Spinal cord (tissue), 10 donors: ENCODE data around the gene ATP6V1F. TPM values are rescaled to one million over a fixed set of nuclear protein-coding genes. Genes with fewer than 3 reads are reported as not detected.
A peak's percentile ranks its signal among the peaks of the same experiment; 100 is the strongest.

Source experiments
- DNase-seq, 6 donors: peaks; one replicate each; pipeline versions ENCODE4 v3.0.0 to v3.0.0-alpha.2; 2013 to 2015; ENCODE audit warnings: low spot score in 6 of 6, low read depth in 4 of 6
- H3K27ac ChIP-seq: one replicate; pipeline ENCODE4 v1.5.1; 2013; ENCODE audit warnings: low read depth, low read length, control low read depth
- H3K27me3 ChIP-seq: one replicate; pipeline ENCODE4 v1.6.1; 2013; ENCODE audit warnings: low read length; ENCODE audit not compliant: control insufficient read depth, insufficient read depth
- H3K36me3 ChIP-seq: one replicate; pipeline ENCODE4 v1.6.1; 2013; ENCODE audit warnings: low read length; ENCODE audit not compliant: control insufficient read depth, insufficient read depth
- H3K4me1 ChIP-seq: one replicate; pipeline ENCODE4 v1.6.1; 2013; ENCODE audit warnings: low read length; ENCODE audit not compliant: control insufficient read depth, insufficient read depth
- H3K4me3 ChIP-seq: one replicate; pipeline ENCODE4 v1.5.1; 2013; ENCODE audit warnings: low read depth, low read length, control low read depth
- H3K9me3 ChIP-seq: one replicate; pipeline ENCODE4 v1.6.1; 2013; ENCODE audit warnings: low read length; ENCODE audit not compliant: control insufficient read depth, insufficient read depth
- WGBS: methylation state at CpG from one replicate; pipeline ENCODE4 v1.1.5; 2013; ENCODE audit warnings: missing lambda C conversion rate; ENCODE audit not compliant: insufficient coverage; 5-methylcytosine and 5-hydroxymethylcytosine counted together
- polyA plus RNA-seq, 2 donors: library from polyadenylated mRNA; unstranded; fragments of 120-200 nt; gene quantifications; one replicate each; pipeline ENCODE4 v1.2.1, GENCODE V29; 2013; ENCODE audit not compliant: insufficient read length in 2 of 2
- total RNA-seq, 2 donors: library from RNA; depleted of rRNA in 1 of 2; stranded (reverse); fragments of 120-200 nt in 1 of 2; fragments of >200 nt in 1 of 2; gene quantifications; one replicate each; pipeline versions ENCODE4 v1.2.3 to v1.2.4, GENCODE V29; 2013 to 2014
- donor health status: healthy.

ATP6V1F gene
- total and polyA plus RNA-seq, 4 donors = 82.8 to 261 (median 198) TPM

DNA sequence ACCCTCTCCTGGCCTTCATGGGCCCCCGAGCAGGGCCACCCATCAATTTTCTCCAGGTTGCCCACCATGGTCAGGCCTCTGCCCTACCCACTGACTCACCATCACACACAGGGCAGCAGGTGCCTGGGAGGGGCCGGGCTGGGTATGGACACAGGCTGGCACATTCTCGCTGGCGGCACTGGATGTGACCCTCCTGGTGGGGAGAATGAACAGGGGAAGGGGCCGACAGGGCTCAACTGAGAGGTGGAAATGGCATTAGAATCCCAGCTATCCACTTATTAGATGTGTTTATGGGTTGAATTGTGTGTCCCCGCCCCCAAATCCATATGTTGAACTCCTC, 31.4 kb downstream of the ATP6V1F start:
- DNase-seq = no peak
- no peak overlapping the region for H3K27ac ChIP-seq
- no peak overlapping the region for H3K4me3 ChIP-seq
- peaks cover 28% of the 10 kb centered on the region for H3K27me3 ChIP-seq
- no CpG with 5 or more reads among the region's 6 CpGs for WGBS
- peaks cover 4% of the 10 kb centered on the region for H3K4me1 ChIP-seq
- no peaks in the 10 kb centered on the region for H3K36me3 ChIP-seq
- H3K9me3 ChIP-seq = no peaks in the 10 kb centered on the region

- Histone ChIP-seq H3K9me3 (no peaks in the 10 kb centered on the region), H3K4me1 (peaks cover 4% of the 10 kb centered on the region), H3K27ac (no peak overlapping the region), H3K27me3 (peaks cover 20% of the 10 kb centered on the region), H3K4me3 (no peak overlapping the region), H3K36me3 (no peaks in the 10 kb centered on the region)
- WGBS = 90% methylated on average over 3 of the region's 3 CpGs
- no peak for DNase-seq
Observed at GRCh38 chr7:128895320-128895719, 32.7 kb downstream of the ATP6V1F start.

DNA sequence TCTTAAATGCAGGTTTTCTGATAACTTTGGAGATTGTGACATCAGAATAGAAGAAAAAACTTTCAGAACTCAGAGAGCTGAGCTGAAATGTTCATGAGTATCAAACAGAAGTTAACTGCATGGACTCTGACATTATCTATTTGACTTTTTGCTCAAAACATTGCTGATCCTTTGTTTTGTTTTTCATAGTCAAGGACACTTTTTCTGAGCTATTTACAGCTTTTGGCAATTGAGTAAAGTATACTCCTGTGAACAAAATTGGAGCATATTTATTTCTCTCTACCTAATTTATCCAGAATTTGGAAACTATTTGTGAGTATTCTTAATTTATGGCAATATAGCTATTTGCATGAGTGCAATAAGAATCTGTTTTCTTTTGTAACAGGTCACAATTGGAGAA, 36.7 kb downstream of the ATP6V1F start:
- H3K27me3 ChIP-seq = no peaks in the 10 kb centered on the region
- no peak for DNase-seq
- no peaks in the 10 kb centered on the region for H3K36me3 ChIP-seq
- no peaks in the 10 kb centered on the region for H3K4me1 ChIP-seq
- H3K9me3 ChIP-seq = no peaks in the 10 kb centered on the region
- no peak overlapping the region for H3K4me3 ChIP-seq
- no peak overlapping the region for H3K27ac ChIP-seq

- WGBS = no CpG with 5 or more reads among the region's 1 CpG
- DNase-seq = no peak
- Histone ChIP-seq H3K27ac (no peak overlapping the region), H3K36me3 (no peaks in the 10 kb centered on the region), H3K9me3 (no peaks in the 10 kb centered on the region), H3K4me3 (no peak overlapping the region), H3K4me1 (no peaks in the 10 kb centered on the region), H3K27me3 (no peaks in the 10 kb centered on the region)
Observed at GRCh38 chr7:128900237-128900636, 37.6 kb downstream of the ATP6V1F start.

GRCh38 chr7:128902761-128903585, 40.3 kb downstream of the ATP6V1F start:
- no peak overlapping the region for H3K4me3 ChIP-seq
- no peaks in the 10 kb centered on the region for H3K4me1 ChIP-seq
- DNase-seq = no peak
- H3K9me3 ChIP-seq = no peaks in the 10 kb centered on the region
- H3K36me3 ChIP-seq = no peaks in the 10 kb centered on the region
- 89% methylated on average over 12 of the region's 12 CpGs for WGBS
- no peak overlapping the region for H3K27ac ChIP-seq
- no peaks in the 10 kb centered on the region for H3K27me3 ChIP-seq

DNA sequence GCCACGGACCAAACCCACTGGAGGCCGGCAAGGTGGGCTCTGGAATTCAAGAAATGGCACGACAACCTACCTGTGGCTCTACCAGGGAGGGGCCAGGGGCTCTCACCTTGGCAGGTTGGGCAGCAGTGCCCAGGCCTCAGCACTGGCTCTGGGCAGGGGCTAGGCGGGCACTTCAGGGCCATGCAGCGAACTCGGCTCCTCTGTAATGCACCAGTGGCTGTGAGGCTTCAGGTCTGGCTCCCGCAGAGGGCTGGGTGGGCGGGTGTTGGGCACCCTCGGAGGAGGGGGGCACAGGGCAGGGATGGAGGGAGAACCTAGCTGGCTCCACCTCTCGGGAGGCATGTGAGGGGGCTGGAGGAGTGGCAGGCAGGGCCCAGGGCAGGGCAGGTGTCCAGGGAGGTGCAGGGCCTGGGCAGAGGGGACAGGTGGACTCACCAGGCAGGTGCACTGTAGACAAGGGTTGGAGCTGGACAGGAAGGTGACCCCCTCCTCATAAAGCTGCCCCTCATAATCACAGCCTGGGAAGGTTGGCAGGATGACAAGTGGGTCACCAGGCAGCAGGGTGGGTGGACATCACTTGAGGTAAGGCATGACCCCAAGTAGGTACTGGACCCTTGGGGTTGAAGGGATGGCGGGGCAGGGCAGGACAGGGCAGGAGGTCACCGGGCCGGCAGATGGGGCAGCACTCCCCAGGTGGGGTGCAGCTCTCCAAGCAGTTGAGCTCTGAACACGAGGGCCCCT, 41.1 kb downstream of the ATP6V1F start:
- Histone ChIP-seq H3K4me1 (peaks cover 1% of the 10 kb centered on the region), H3K27ac (no peak overlapping the region), H3K36me3 (no peaks in the 10 kb centered on the region), H3K9me3 (no peaks in the 10 kb centered on the region), H3K27me3 (peaks cover 5% of the 10 kb centered on the region), H3K4me3 (no peak overlapping the region)
- WGBS = 81% methylated on average over 13 of the region's 14 CpGs
- no peak for DNase-seq

DNA sequence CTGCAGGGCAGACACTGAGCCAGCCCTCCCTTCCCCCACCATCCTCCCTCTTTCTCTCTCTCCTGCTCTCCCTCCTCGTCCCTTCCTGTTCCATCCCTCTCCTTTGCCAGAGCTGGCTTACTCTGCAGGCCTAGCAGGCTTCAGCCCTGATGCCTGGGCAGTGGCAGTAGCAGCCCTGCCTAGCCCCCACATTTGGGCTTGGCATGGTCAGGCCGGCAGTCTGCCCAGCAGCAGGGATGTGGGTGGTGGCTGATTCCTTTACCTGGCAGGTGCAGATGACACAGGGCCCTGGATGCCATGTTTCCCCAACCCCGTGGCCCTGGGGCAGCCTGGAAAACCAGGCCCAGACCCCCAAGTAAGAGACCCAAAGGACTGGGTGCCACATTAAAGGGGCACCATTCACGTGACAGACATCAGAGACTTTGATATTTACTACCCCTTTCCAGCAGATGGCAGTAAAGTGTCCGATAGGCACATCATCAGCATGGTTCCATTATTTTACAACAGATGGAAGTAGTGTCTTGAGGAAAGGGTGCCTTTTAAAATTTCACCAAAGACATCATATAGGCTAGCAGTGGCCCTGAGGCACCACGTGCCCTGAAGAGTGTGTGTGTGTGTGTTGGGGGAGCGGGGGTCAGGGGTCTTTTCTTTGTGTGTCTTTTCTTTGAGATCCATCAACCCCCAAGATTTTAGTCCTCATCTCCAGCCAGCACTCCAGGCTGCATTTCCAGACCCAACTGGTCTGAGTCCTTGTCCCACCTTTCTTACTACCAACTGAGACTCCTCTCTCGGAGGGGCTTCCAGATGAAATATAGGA, 41.9 kb downstream of the ATP6V1F start:
- no peaks in the 10 kb centered on the region for H3K9me3 ChIP-seq
- no peak overlapping the region for H3K27ac ChIP-seq
- no peaks in the 10 kb centered on the region for H3K36me3 ChIP-seq
- DNase-seq = peak in 1 of 6 donors; percentile 35
- H3K27me3 ChIP-seq = peaks cover 13% of the 10 kb centered on the region
- WGBS = 56% methylated on average over 3 of the region's 8 CpGs
- H3K4me1 ChIP-seq = peaks cover 9% of the 10 kb centered on the region
- no peak overlapping the region for H3K4me3 ChIP-seq

DNA sequence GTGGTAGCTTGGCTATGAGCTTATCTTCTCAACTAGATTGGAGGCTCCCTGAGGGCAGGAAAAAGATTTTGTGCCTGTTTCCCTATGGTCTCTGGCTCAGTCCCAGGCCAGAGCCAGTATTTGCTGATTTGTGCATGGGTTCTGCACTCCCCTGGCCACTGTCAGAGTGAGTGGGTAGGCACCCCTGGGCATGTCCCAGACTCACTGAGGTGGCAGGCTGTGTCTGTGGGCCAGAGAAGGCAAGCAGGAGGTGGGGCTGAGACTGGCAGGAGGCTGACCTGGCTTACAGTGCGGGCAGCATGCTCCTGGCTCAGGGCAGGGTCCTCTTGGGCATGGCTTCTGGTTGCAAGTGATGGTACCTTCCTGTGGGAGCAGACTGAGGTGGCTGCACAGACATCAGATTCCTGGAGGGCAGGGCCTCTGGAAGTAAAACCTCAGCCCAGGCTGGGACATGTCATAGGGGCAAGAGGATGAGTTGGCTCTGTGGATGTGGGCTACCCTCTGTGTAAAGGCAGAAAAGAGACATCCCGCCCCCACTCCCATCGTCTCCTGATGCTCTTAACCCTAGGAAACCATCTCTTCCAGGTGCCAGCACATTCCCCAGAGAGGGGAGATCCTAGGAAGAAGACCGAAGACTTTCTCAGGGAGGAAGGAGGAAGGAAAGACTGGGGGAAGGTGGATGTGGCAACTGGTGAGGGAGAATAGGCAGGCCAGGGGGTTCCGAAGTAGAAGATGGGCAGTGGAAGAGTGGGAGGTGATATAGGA, 43.5 kb downstream of the ATP6V1F start:
- H3K9me3 ChIP-seq = no peaks in the 10 kb centered on the region
- peaks cover 28% of the 10 kb centered on the region for H3K27me3 ChIP-seq
- H3K27ac ChIP-seq = no peak overlapping the region
- DNase-seq = no peak
- H3K4me3 ChIP-seq = no peak overlapping the region
- H3K36me3 ChIP-seq = no peaks in the 10 kb centered on the region
- 89% methylated on average over 3 of the region's 5 CpGs for WGBS
- peaks cover 22% of the 10 kb centered on the region for H3K4me1 ChIP-seq
